Mesothelial cell of epicardium (in vitro differentiated cells): ENCODE results near the gene TEX28. TPM values are rescaled to one million over a fixed set of nuclear protein-coding genes. Genes with fewer than 3 reads are reported as not detected.

Experiments used
- DNase-seq, 2 experiments: peaks; one replicate each; pipeline ENCODE4 v3.0.0; 2021; ENCODE audit warnings: low spot score in 2 of 2; ENCODE audit not compliant: unreplicated experiment in 2 of 2
- H3K27ac Mint-ChIP-seq: 2 replicates; pipeline ENCODE4 v1.8.0; 2021; ENCODE audit warnings: mixed read lengths
- H3K27me3 Mint-ChIP-seq: 2 replicates; pipeline ENCODE4 v1.8.0; 2021; ENCODE audit warnings: low read depth, mixed read lengths
- H3K36me3 Mint-ChIP-seq: 2 replicates; pipeline ENCODE4 v1.8.0; 2021; ENCODE audit warnings: mixed read lengths
- H3K4me1 Mint-ChIP-seq: 2 replicates; pipeline ENCODE4 v1.8.0; 2021; ENCODE audit warnings: mixed read lengths
- H3K4me3 Mint-ChIP-seq: 2 replicates; pipeline ENCODE4 v1.8.0; 2021; ENCODE audit warnings: mild to moderate bottlenecking, moderate library complexity, mixed read lengths
- H3K9me3 Mint-ChIP-seq: 2 replicates; pipeline ENCODE4 v1.8.0; 2021; ENCODE audit warnings: mixed read lengths
- total RNA-seq: library from RNA; stranded (reverse); gene quantifications from 3 replicates; pipeline ENCODE4 v1.2.1, GENCODE V29; 2021
- TF ChIP-seq, protein P1 (sequence below): fragments of 200-600 bp; sonication (generic); IDR thresholded peaks from one replicate; pipeline ENCODE4 v1.5.0; 2021; ENCODE audit warnings: antibody characterized with exemption; ENCODE audit not compliant: unreplicated experiment

The TEX28 gene
- total RNA-seq, 1 donor from 2014 or later = not detected

DNA sequence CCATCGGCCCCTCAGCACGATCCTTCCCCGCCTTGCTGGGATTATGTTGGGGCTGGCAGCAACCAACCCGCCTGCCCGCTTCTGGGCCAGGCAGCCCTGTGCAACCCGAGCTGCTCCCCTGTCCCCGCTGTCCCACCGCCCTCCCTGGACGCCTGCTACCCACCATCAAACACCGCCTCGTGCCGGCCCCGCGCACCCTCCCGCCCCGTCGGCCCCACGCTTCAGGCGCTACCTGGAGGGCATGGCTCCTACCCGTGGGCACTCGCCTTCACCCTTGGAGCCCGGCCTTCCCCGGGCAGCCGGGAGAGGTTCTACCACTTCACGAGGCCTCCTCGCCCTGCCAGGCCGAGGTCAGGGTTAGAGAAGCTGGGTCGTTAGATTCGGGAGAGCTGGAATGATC is 37.6 kb upstream of the TEX28 start:
- H3K9me3 Mint-ChIP-seq = peaks cover 12% of the 10 kb centered on the region
- no peak for DNase-seq
- no peaks in the 10 kb centered on the region for H3K27me3 Mint-ChIP-seq

DNA sequence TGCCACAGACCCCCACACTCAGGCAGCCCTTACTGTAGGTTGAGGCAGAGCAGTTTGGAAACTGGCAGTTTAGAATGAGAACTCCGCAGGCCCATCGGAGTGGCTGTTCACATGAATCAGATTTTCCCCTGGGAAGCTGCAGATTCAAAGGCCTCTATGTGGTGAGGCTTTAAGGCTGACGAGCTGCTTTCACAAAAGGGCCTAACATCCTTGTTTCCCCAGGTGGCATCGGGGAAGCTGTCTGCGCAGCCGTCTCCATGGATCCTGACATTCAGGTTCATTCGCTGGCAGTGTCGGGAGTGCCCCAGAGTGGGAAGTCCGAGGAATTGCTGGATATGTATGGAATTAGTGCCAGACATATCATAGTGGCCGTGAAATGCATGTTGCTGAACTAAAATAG is 34.4 kb upstream of the TEX28 start:
- DNase-seq = no peak
- H3K27me3 Mint-ChIP-seq = no peaks in the 10 kb centered on the region
- TF ChIP-seq, protein P1, sequence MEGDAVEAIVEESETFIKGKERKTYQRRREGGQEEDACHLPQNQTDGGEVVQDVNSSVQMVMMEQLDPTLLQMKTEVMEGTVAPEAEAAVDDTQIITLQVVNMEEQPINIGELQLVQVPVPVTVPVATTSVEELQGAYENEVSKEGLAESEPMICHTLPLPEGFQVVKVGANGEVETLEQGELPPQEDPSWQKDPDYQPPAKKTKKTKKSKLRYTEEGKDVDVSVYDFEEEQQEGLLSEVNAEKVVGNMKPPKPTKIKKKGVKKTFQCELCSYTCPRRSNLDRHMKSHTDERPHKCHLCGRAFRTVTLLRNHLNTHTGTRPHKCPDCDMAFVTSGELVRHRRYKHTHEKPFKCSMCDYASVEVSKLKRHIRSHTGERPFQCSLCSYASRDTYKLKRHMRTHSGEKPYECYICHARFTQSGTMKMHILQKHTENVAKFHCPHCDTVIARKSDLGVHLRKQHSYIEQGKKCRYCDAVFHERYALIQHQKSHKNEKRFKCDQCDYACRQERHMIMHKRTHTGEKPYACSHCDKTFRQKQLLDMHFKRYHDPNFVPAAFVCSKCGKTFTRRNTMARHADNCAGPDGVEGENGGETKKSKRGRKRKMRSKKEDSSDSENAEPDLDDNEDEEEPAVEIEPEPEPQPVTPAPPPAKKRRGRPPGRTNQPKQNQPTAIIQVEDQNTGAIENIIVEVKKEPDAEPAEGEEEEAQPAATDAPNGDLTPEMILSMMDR = no peak
- H3K9me3 Mint-ChIP-seq = peaks cover 31% of the 10 kb centered on the region
- H3K4me1 Mint-ChIP-seq = peaks cover 20% of the 10 kb centered on the region
- H3K27ac Mint-ChIP-seq = no peak overlapping the region
- H3K4me3 Mint-ChIP-seq = no peak overlapping the region
- no peaks in the 10 kb centered on the region for H3K36me3 Mint-ChIP-seq

More for the DNA sequence above, 37.6 kb upstream of the TEX28 start:
- Mint-ChIP-seq H3K4me3 (no peak overlapping the region), H3K27ac (no peak overlapping the region), H3K36me3 (no peaks in the 10 kb centered on the region), H3K4me1 (no peaks in the 10 kb centered on the region)
- TF ChIP-seq, protein P1 = no peak

DNA sequence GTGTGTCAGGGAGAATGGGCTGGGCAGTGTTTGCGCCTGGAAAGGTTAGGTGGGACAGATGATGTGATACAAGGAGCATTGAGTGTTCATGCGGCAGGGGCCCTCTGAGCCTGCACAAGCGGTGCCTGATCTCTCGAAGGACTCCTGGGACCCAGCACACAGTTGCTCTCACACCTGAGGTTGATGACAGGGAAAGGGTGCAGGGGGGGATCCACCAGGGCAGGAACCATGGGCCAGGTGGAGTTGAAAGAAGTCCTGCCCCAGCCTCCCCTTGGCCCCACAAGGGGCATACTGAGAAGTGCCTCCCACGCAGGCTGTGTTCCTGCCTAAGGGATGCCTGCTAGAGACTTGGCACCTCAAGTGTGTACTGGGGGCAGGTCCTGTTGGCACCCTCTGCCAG is 33.7 kb upstream of the TEX28 start:
- no peak overlapping the region for H3K4me3 Mint-ChIP-seq
- no peaks in the 10 kb centered on the region for H3K36me3 Mint-ChIP-seq
- no peak overlapping the region for H3K27ac Mint-ChIP-seq
- DNase-seq = no peak
- peaks cover 21% of the 10 kb centered on the region for H3K4me1 Mint-ChIP-seq
- TF ChIP-seq, protein P1 = no peak
- H3K27me3 Mint-ChIP-seq = no peaks in the 10 kb centered on the region
- peaks cover 31% of the 10 kb centered on the region for H3K9me3 Mint-ChIP-seq

DNA sequence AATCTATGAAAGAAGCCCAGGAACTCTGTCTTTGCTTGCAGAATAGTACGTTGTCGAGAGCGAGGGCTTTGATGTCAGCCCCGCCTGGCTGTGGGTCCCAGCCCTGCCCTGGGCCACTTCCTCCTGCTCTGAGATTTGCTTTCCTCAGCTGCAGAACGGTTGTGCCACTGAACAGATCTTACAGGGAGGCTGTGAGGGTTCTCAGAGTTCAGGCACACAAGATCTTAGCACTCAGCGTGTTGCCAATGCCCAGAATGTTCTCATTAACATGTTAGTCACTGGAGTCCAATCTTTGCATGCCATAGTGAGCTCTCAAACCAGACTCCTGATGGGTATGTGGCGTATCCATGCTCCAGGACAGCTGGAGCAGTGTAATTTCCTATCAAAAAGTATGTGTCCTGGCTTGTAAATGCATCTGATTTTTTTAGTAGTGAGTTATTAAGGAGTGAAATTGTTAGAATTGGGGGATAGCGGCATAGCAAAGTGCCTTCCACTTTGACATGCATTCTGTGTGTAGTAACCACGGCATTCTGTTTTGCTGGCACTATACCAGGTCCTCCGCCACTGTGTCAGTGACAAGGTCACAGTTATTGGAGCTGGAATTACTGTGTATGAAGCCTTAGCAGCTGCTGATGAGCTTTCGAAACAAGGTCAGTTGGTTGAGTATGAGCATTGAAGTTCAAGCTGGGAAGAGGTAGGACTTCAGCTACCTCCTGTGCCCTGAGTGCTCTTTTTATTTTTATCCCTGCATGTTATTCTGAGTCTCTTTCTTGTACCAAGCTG is 32.3 kb upstream of the TEX28 start:
- no peaks in the 10 kb centered on the region for H3K36me3 Mint-ChIP-seq
- DNase-seq = no peak
- TF ChIP-seq, protein P1 = no peak
- H3K4me1 Mint-ChIP-seq = peaks cover 21% of the 10 kb centered on the region
- H3K4me3 Mint-ChIP-seq = no peak overlapping the region
- H3K27ac Mint-ChIP-seq = no peak overlapping the region
- peaks cover 31% of the 10 kb centered on the region for H3K9me3 Mint-ChIP-seq
- H3K27me3 Mint-ChIP-seq = no peaks in the 10 kb centered on the region

DNA sequence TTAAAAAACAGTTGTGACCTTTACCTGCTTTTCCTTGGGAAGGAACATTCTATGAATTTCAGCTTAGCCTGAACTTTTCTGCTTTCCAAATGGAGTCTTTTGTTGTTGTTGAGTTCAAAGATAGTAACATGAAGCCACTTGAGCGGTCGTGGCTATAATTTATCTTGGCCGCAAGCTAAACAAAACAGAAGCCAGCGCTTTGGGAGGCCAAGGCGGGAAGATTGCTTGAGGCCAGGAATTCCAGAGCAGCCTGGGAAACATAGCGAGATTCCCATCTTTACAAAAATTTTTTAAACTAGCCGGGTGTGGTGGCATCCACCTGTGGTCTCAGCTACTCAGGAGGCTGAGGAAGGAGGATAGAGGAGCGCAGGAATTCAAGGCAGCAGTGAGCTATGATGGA is 30.6 kb upstream of the TEX28 start:
- no peak overlapping the region for H3K4me3 Mint-ChIP-seq
- H3K9me3 Mint-ChIP-seq = peaks cover 27% of the 10 kb centered on the region
- H3K27ac Mint-ChIP-seq = peak overlapping the region; percentile 45
- H3K27me3 Mint-ChIP-seq = peaks cover 5% of the 10 kb centered on the region
- peaks cover 21% of the 10 kb centered on the region for H3K4me1 Mint-ChIP-seq
- TF ChIP-seq, protein P1 = no peak
- H3K36me3 Mint-ChIP-seq = no peaks in the 10 kb centered on the region
- DNase-seq = no peak

DNA sequence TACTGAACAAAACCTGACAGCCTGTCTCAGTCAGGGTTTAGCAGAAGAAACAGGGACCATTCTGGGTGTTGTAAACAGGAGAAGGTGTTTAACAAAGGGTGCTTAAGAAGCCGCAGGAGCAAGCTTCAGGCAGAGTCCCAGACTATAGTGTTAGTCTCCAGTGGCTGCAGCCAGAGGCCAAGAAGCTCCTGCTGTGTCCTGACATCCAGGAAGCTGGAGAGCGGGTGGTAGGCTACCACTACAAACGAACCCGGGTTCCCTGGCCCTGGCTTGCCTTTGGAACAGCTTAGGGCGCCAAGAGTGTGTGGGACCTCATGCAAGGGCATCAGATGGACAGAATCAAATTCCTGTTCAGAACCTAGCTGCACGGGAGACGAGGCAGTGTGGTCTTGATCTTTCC is 28.6 kb upstream of the TEX28 start:
- Mint-ChIP-seq H3K4me1 (peaks cover 21% of the 10 kb centered on the region), H3K9me3 (peaks cover 28% of the 10 kb centered on the region), H3K4me3 (no peak overlapping the region), H3K36me3 (no peaks in the 10 kb centered on the region), H3K27me3 (peaks cover 11% of the 10 kb centered on the region), H3K27ac (no peak overlapping the region)
- TF ChIP-seq, protein P1 = no peak
- DNase-seq = no peak
